ENCODE results near the gene UQCRQ.

DNA sequence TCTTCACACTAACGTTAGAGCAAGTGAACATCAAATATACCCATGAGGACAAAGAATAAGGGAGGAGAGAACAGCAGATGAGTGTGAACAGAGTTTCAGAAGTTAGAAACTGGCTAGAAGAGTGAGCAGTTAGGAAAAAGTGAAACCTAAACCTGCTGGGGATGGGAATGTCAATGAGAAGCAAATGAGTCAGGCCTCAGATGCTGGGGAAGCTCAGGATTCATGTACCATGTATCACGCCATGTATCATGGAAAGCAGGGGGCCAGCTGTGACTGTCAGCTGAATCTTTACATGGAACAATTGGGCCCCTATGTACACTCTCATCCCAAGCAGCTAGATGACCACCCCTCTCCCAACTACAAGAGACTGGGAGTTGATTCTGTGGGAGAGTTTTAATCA is 16.4 kb upstream of the UQCRQ start:
- TF ChIP-seq, protein P1, sequence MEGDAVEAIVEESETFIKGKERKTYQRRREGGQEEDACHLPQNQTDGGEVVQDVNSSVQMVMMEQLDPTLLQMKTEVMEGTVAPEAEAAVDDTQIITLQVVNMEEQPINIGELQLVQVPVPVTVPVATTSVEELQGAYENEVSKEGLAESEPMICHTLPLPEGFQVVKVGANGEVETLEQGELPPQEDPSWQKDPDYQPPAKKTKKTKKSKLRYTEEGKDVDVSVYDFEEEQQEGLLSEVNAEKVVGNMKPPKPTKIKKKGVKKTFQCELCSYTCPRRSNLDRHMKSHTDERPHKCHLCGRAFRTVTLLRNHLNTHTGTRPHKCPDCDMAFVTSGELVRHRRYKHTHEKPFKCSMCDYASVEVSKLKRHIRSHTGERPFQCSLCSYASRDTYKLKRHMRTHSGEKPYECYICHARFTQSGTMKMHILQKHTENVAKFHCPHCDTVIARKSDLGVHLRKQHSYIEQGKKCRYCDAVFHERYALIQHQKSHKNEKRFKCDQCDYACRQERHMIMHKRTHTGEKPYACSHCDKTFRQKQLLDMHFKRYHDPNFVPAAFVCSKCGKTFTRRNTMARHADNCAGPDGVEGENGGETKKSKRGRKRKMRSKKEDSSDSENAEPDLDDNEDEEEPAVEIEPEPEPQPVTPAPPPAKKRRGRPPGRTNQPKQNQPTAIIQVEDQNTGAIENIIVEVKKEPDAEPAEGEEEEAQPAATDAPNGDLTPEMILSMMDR (IDR thresholded peaks at IDR 0.05), result no peak
- TF ChIP-seq EP300 (IDR thresholded peaks at IDR 0.05; ENCODE audit: low read depth), result no peak
- TF ChIP-seq POLR2AphosphoS5 (IDR thresholded peaks at IDR 0.05), result no peak

Data from transverse colon (tissue), 4 donors.